ENCODE results near the gene MLX. TPM values are rescaled to one million over a fixed set of nuclear protein-coding genes. Genes with fewer than 3 reads are reported as not detected.

The MLX gene
- total RNA-seq, 1 donor from 2014 or later = 26.5 TPM

DNA sequence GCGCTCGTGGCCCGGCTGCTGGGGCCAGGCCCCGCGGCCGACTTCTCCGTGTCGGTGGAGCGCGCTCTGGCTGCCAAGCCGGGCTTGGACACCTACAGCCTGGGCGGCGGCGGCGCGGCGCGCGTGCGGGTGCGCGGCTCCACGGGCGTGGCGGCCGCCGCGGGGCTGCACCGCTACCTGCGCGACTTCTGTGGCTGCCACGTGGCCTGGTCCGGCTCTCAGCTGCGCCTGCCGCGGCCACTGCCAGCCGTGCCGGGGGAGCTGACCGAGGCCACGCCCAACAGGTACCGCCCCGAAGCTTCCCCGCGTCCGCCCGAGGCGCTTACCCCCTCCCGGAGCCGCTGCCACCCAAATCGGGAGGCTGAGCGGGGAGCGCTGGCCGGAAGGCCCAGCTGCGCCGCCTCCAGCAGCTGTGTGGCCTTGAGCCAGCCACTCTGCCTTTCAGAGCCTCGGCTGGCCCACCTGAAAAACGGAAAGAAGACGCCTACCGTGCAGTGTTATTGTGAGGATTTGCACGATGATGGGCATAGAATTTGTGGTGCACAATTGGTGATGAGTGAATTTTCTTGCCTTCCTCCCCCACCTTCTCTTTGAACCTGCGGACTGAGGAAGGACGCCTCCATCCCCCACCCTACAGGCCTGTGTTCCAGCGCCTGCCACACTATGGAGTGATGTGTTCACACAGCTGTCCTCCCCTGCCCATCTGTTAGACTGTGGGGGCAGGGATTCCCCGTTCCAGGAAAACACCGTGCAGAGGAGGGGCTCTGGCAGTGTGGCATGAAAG lies 30.3 kb upstream of the MLX start:
- TF ChIP-seq EZH2 (IDR thresholded peaks at IDR 0.05; ENCODE audit: insufficient read depth, low read length) = no peak
- TF ChIP-seq, protein P1, sequence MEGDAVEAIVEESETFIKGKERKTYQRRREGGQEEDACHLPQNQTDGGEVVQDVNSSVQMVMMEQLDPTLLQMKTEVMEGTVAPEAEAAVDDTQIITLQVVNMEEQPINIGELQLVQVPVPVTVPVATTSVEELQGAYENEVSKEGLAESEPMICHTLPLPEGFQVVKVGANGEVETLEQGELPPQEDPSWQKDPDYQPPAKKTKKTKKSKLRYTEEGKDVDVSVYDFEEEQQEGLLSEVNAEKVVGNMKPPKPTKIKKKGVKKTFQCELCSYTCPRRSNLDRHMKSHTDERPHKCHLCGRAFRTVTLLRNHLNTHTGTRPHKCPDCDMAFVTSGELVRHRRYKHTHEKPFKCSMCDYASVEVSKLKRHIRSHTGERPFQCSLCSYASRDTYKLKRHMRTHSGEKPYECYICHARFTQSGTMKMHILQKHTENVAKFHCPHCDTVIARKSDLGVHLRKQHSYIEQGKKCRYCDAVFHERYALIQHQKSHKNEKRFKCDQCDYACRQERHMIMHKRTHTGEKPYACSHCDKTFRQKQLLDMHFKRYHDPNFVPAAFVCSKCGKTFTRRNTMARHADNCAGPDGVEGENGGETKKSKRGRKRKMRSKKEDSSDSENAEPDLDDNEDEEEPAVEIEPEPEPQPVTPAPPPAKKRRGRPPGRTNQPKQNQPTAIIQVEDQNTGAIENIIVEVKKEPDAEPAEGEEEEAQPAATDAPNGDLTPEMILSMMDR (IDR thresholded peaks at IDR 0.05; ENCODE audit: insufficient read depth, low read depth, low read length) = no peak
- peaks cover 11% of the 10 kb centered on the region for H3K79me2 ChIP-seq (ENCODE audit: insufficient read depth, low read length)
- peaks cover 14% of the 10 kb centered on the region for H3K4me1 Mint-ChIP-seq (ENCODE audit: low read depth, unreplicated experiment)
- no peaks in the 10 kb centered on the region for H3K27me3 ChIP-seq (ENCODE audit: insufficient read depth, low read length)
- H3K4me3 Mint-ChIP-seq (ENCODE audit: unreplicated experiment) = peak overlapping the region; percentile 88
- peaks cover 11% of the 10 kb centered on the region for H3K36me3 Mint-ChIP-seq (ENCODE audit: low read depth, unreplicated experiment)
- DNase-seq (ENCODE audit: low read depth) (peak; percentile 54), FAIRE-seq (no peak)
- H3K27me3 Mint-ChIP-seq (ENCODE audit: low read depth, unreplicated experiment) = no peaks in the 10 kb centered on the region
- peak overlapping the region; percentile 87 for H3K27ac Mint-ChIP-seq (ENCODE audit: unreplicated experiment)
- H3K9ac ChIP-seq (ENCODE audit: low read length) = peak overlapping the region; percentile 82
- H3K4me2 ChIP-seq (ENCODE audit: low read length) = peak overlapping the region; percentile 89
- H3K27ac ChIP-seq (ENCODE audit: low read depth, low read length) = peak overlapping the region; percentile 41
- peak overlapping the region; percentile 78 for H2AFZ ChIP-seq (ENCODE audit: low read depth, low read length)
- no peaks in the 10 kb centered on the region for H3K9me3 Mint-ChIP-seq (ENCODE audit: unreplicated experiment)
- peaks cover 11% of the 10 kb centered on the region for H3K4me1 ChIP-seq (ENCODE audit: insufficient read depth, low read length)
- peak overlapping the region; percentile 83 for H3K4me3 ChIP-seq (ENCODE audit: insufficient read depth, low read depth, low read length)
- no peaks in the 10 kb centered on the region for H4K20me1 ChIP-seq (ENCODE audit: insufficient read depth, low read length)
- no peaks in the 10 kb centered on the region for H3K9me3 ChIP-seq (ENCODE audit: insufficient read depth, low read depth, low read length)
- no peaks in the 10 kb centered on the region for H3K36me3 ChIP-seq (ENCODE audit: insufficient read depth, low read length)

DNA sequence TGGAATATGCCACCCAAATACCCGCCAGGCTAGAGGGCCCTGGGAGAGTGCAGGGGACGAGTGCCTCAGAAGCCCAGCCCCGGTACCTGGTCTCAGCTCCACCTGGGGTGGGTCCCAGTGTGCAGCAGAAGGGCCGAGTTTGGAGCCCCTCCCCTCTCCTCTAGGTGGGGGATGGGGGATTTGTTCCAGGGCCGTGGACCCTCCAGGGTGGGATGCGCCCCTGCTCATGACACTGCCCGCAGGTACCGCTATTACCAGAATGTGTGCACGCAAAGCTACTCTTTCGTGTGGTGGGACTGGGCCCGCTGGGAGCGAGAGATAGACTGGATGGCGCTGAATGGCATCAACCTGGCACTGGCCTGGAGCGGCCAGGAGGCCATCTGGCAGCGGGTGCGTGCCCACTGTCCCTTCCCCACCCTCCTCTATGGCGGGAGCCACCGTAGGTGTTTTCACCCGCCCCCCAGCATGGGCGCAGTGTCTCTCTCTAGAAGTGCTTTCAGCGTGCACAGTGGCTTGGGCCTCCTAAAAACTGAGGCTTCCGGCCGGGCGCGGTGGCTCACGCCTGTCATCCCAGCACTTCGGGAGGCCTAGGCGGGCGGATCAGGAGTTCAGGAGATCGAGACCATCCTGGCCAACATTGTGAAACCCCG lies 29.6 kb upstream of the MLX start:
- H3K27me3 Mint-ChIP-seq (ENCODE audit: low read depth, unreplicated experiment) = no peaks in the 10 kb centered on the region
- H3K9me3 Mint-ChIP-seq (ENCODE audit: unreplicated experiment) = no peaks in the 10 kb centered on the region
- peak overlapping the region; percentile 87 for H3K27ac Mint-ChIP-seq (ENCODE audit: unreplicated experiment)
- peaks cover 11% of the 10 kb centered on the region for H3K4me1 Mint-ChIP-seq (ENCODE audit: low read depth, unreplicated experiment)
- Histone ChIP-seq H3K27ac (ENCODE audit: low read depth, low read length) (no peak overlapping the region), H3K79me2 (ENCODE audit: insufficient read depth, low read length) (peaks cover 11% of the 10 kb centered on the region), H3K4me2 (ENCODE audit: low read length) (peak overlapping the region; percentile 89), H2AFZ (ENCODE audit: low read depth, low read length) (no peak overlapping the region), H3K4me3 (ENCODE audit: insufficient read depth, low read depth, low read length) (peak overlapping the region; percentile 83), H3K9me3 (ENCODE audit: insufficient read depth, low read depth, low read length) (no peaks in the 10 kb centered on the region), H3K36me3 (ENCODE audit: insufficient read depth, low read length) (no peaks in the 10 kb centered on the region), H3K4me1 (ENCODE audit: insufficient read depth, low read length) (peaks cover 11% of the 10 kb centered on the region), H4K20me1 (ENCODE audit: insufficient read depth, low read length) (no peaks in the 10 kb centered on the region), H3K27me3 (ENCODE audit: insufficient read depth, low read length) (no peaks in the 10 kb centered on the region), H3K9ac (ENCODE audit: low read length) (peak overlapping the region; percentile 82)
- peak overlapping the region; percentile 88 for H3K4me3 Mint-ChIP-seq (ENCODE audit: unreplicated experiment)
- FAIRE-seq = no peak
- DNase-seq (ENCODE audit: low read depth) = no peak
- TF ChIP-seq EZH2 (IDR thresholded peaks at IDR 0.05; ENCODE audit: insufficient read depth, low read length) = no peak
- TF ChIP-seq, protein P1 (IDR thresholded peaks at IDR 0.05; ENCODE audit: insufficient read depth, low read depth, low read length) = no peak
- peaks cover 12% of the 10 kb centered on the region for H3K36me3 Mint-ChIP-seq (ENCODE audit: low read depth, unreplicated experiment)
